Measurements from ENCODE around the gene CDYL.
"Not testable (repeated sequence)": the region's sequence is repeated elsewhere in the genome, so short reads cannot be mapped to it uniquely, and the experiment has no call there.

CDYL gene

GRCh38 chr6:4860387-4860786 is 84.2 kb downstream of the CDYL start:
- no peak for DNase-seq
- intact Hi-C loops (cut with DNase I): no loop called here

DNA sequence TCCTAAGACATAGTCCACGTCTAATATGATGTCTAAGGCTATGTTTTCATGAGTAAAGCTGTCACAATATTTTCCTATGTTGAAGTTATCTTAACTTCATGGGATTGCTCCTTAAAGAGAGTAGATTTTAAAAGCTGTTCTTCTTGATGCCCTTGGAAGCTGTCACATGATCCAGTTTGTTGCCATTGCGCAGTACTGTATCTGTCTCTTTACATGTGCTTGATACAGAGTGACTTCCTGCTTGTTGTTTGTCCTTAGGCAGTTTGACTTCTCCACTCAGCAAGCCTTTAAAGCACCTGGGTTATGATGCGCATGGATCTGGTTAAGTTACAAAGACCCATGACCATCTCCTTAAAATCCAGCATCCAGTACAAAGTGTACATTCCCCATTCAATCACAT is 85.4 kb downstream of the CDYL start:
- intact Hi-C loops (cut with DNase I): no loop called here
- no peak for DNase-seq

GRCh38 chr6:4864519-4864918 is 88.3 kb downstream of the CDYL start:
- DNase-seq: no peak
- intact Hi-C loops (cut with DNase I): no loop called here

GRCh38 chr6:4865006-4865405 is 88.8 kb downstream of the CDYL start:
- DNase-seq; intact Hi-C loops (cut with DNase I): not testable (repeated sequence)

DNA sequence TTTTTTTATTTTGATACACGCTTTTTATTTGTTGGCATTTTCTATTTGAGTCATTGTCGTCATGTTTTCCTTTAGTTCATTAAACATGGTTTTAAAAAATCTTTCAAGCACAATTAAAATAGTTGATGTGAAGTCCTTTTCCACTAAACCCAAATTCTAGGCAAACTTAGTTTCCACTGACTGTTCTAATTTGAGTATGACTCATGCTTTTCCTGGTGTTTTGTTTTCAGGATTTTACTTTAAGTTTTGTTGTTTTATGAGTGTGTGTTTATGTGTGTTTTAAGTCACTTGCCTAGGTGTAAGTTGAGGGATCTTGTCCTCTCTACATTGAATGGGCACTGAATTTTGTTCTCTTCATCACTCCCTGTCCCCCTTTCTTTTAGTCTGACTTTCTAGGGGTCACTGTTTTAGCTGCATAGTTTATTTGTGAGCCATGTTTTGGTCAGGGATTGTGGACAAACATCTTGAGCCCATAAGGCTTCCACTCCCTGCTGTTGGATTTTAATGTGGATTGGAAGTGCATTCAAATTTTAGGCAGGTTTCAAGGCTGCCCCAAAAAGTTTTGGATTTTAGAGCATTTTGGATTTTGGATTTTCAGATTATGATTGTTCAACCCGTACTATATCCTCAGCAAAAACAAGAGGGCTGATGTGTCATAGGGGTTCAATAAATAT is 94.8 kb downstream of the CDYL start:
- intact Hi-C loops (cut with DNase I): no loop called here
- DNase-seq: no peak

- intact Hi-C loops (cut with DNase I): no loop called here
- DNase-seq: no peak
Observed at GRCh38 chr6:4871825-4872224, 95.6 kb downstream of the CDYL start.

GRCh38 chr6:4872841-4873240 is 96.6 kb downstream of the CDYL start:
- intact Hi-C loops (cut with DNase I): no loop called here
- no peak for DNase-seq

DNA sequence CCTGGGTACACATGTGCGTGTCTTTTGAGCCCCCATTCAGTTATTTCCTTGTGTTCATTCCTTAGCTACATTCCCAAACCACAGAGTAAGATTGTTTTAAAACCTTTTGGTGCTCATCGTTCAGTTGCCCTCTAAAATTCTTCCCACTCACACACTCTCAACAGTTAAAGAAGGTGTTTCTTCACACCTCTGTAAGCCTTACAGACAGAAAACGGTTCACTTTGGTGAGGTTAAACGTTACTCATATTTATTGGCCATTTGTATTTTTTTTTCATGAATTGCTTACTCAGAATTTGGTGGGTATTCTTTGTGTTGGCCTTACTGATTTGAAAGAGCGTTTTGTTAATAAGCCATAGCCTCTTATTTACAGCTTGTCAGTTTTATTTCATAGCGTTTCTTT is 97.7 kb downstream of the CDYL start:
- intact Hi-C loops (cut with DNase I): no loop called here
- DNase-seq: no peak

DNA sequence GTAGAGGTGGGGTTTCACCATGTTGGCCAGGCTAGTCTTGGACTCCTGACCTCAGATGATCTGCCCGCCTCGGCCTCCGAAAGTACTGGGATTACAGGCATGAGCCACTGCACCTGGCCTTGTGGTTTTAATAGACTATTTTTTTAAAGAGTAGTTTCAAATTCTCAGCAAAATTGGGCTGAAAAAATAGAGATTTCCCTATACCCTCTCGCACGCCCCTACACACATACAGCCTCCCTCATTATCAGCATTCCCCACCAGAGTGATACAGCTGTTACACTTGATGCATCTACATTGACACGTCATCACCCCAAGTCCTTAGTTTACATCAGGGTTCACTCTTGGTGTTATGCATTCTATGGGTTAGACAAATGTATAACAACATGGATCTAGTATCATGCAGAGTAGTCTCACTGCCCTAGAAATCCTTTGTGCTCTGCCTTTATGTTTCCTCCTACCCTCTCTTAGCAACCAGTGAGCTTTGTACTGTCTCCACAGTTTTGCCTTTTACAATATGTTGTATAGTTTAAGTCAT is 103.6 kb downstream of the CDYL start:
- DNase-seq: no peak
- intact Hi-C loops (cut with DNase I): no loop called here

DNA sequence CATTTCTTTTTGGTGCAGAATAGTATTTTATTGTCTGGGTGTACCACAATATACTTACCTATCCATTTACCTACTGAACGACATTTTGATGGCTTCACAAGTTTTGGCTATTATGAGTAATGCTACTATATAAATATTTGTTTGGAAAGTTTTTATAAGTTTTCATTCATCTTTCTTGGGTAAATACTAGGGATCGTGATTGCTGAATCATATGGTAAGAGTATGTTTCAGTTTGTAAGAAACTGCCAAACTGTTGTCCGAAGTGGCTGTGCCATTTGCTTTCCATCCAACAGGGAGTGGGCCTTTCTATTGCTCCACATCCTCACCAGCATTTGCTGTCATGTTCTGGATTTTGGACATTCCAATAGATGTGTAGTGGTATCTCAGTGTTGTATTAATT is 104.2 kb downstream of the CDYL start:
- no peak for DNase-seq
- intact Hi-C loops (cut with DNase I): no loop called here

GRCh38 chr6:4883298-4883697 is 107.1 kb downstream of the CDYL start:
- no peak for DNase-seq
- intact Hi-C loops (cut with DNase I): no loop called here

DNA sequence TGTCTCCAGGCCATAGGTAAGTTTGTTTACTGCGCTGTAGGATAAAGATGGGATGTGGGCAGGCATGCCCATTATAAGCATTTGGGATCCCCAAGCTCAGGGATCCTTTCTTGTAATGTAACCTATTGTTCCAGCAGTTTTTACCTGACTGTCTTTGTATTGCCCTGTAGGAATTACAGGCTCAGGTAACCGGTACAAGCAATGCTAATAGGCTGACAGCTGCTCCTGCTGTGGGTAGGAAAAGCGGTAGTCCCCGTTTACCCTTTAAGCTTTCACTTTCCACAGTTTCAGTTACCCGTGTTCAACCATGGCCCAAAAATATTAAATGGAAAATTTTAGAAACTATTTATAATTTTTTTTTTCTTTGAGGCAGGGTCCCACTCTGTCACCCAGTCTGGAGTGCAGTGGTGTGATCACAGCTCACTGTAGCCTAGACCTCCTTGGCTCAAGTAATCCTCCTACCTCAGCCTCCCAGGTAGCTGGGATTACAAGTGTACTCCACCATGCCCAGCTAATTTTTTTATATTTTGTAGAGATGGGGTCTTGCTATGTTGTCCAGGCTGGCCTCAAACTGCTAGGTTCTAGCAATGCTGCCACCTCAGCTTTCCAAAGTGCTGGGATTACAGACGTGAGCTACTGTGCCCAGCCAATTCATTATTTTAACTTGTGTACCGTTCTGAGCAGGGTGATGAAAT is 108.6 kb downstream of the CDYL start:
- intact Hi-C loops (cut with DNase I): no loop called here
- DNase-seq: no peak

DNA sequence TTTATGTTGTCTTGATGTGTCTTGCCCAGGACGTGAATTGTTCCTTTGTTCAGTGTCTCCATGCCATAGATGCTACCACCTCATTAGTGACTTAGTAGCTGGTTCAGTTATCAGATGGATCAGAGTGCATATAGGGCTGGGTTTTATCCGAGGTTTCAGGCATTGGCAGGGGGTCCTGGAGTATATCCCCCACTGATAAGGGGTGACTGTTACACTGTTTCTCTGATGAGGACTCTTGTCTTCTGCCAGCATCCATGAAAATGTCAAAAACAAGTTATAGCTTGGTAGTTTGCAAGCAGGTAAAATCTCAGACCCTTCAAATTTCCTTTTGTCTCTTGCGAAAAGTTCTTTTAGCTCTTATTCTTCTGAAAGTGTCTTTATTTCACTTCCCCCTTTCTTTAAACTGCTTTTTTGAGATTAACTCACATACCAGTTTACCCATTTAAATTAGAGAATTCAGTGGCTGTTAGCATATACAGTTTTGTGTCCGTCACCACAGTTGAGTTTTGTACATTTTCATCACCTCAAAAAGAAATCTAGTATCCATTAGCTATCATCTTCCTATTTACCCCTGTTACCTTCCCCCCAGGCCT is 109.2 kb downstream of the CDYL start:
- intact Hi-C loops (cut with DNase I): no loop called here
- no peak for DNase-seq

DNA sequence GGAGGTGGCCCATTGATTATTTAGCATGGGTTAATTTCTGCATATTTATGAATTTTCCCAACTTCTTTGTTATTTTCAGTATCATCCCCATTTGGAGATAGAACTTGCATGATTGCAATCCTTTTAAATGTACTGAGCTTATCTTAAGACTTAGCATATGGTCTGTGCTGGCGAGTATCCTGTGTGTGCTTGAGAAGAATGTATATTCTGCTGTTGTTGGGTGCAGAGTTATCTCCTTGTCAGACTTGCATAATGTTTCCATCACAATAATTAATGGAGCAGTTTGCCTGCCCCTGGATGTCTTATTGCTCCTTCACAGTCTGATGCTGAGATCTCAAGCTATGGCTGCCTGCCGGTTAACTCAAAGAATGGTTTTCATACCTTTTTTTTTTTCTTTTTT is 112.6 kb downstream of the CDYL start:
- no peak for DNase-seq
- intact Hi-C loops (cut with DNase I): no loop called here

- no peak for DNase-seq
- intact Hi-C loops (cut with DNase I): no loop called here
Observed at GRCh38 chr6:4889701-4890100, 113.5 kb downstream of the CDYL start.

GRCh38 chr6:4890191-4890590 is 114.0 kb downstream of the CDYL start:
- intact Hi-C loops (cut with DNase I): no loop called here
- DNase-seq: no peak

GRCh38 chr6:4890627-4891026 is 114.4 kb downstream of the CDYL start:
- DNase-seq: no peak
- intact Hi-C loops (cut with DNase I): no loop called here

GRCh38 chr6:4891141-4891540 is 114.9 kb downstream of the CDYL start:
- intact Hi-C loops (cut with DNase I): no loop called here
- DNase-seq: no peak

GRCh38 chr6:4892785-4893485 is 116.7 kb downstream of the CDYL start:
- intact Hi-C loops (cut with DNase I): no loop called here

DNA sequence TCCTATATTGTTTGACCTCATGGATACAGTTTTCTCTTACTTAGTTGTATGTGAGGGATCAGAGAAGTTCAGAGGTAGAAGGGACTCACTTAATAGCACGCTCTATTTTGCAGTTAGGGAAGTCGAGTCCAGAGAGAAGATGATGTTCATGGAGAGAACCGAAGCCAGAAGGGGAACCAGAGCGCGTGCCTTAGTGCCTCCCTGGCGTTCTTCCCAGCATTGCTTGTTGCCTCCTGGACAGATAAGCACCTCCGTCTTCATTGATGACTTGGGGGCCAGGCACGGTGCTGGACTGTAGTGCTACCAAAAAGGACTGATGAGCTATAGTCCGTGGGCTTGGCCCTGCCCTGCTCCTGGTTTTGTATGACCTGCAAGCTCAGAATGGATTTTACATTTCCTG is 117.8 kb downstream of the CDYL start:
- no peak for DNase-seq
- intact Hi-C loops (cut with DNase I): no loop called here

More at GRCh38 chr6:4892785-4893485, 116.7 kb downstream of the CDYL start:
- DNase-seq: no peak

Measured in head of caudate nucleus (tissue), 42 donors.